Measurements from ENCODE around the gene FBXO41.
A peak's percentile ranks its signal among the peaks of the same experiment; 100 is the strongest.

- TF ChIP-seq POLR2AphosphoS5 (IDR thresholded peaks at IDR 0.05; ENCODE audit: low read depth, low read length) (0 out of 2 replicates have a peak, but pooled peaks have one; percentile 41), REST (IDR thresholded peaks at IDR 0.05; ENCODE audit: insufficient read depth in 1 of 2, low read depth in 2 of 2, low read length in 2 of 2) (no peak), TAF1 (IDR thresholded peaks at IDR 0.05; ENCODE audit: borderline replicate concordance, insufficient read depth, low read length) (no peak), SIN3A (IDR thresholded peaks at IDR 0.05; ENCODE audit: borderline replicate concordance, insufficient read depth, low read length) (no peak), FOXP2 (optimal IDR thresholded peaks at IDR 0.05; ENCODE audit: borderline replicate concordance, extremely low read depth, extremely low read length, insufficient read depth) (no peak)
These were observed 29.8 kb downstream of the FBXO41 start for GRCh38 chr2:73254343-73255006.
